Hepatocyte (in vitro differentiated cells): Measurements from ENCODE around the gene ZDHHC14.

Experiments
- CTCF ChIP-seq: fragments of 200-600 bp; sonication (generic); IDR thresholded peaks from 2 replicates; pipeline ENCODE4 v1.5.1; 2016; ENCODE audit warnings: antibody characterized with exemption, mild to moderate bottlenecking; ENCODE audit not compliant: poor library complexity
- EZH2 ChIP-seq: fragments of 200-600 bp; sonication (generic); IDR thresholded peaks from 2 replicates; pipeline ENCODE4 v1.6.1; 2016; ENCODE audit warnings: antibody characterized with exemption, mild to moderate bottlenecking, borderline replicate concordance
- EZH2phosphoT487 ChIP-seq: fragments of 200-600 bp; sonication (generic); IDR thresholded peaks from one replicate; pipeline ENCODE4 v1.6.1; 2018; ENCODE audit warnings: antibody characterized with exemption, mild to moderate bottlenecking, low read depth, moderate library complexity; ENCODE audit not compliant: unreplicated experiment, severe bottlenecking

- no peak for TF ChIP-seq CTCF
- no peak for TF ChIP-seq EZH2
- no peak for TF ChIP-seq EZH2phosphoT487
Measured at GRCh38 chr6:157376706-157377230, 4.2 kb upstream of the ZDHHC14 start.
